Smooth muscle cell (in vitro differentiated cells): ENCODE data around the gene ASGR1. TPM values are rescaled to one million over a fixed set of nuclear protein-coding genes. Genes with fewer than 3 reads are reported as not detected.

Experiments
- DNase-seq: peaks from one replicate; lab custom pipeline; 2025; ENCODE audit not compliant: unreplicated experiment; lab: John Stamatoyannopoulos, UW
- H2AFZ ChIP-seq: fragments of 200-600 bp; sonication (generic); 2 replicates; pipeline ENCODE4 v1.6.0; 2016; ENCODE audit warnings: antibody characterized with exemption, low read depth, mild to moderate bottlenecking
- H3F3A ChIP-seq: fragments of 200-600 bp; sonication (generic); 2 replicates; pipeline ENCODE4 v1.6.0; 2017; ENCODE audit warnings: antibody characterized with exemption, low read depth
- H3K27ac ChIP-seq: fragments of 200-600 bp; sonication (generic); 2 replicates; pipeline ENCODE4 v1.5.1; 2016; ENCODE audit warnings: low read depth, mild to moderate bottlenecking
- H3K27me3 ChIP-seq: fragments of 200-600 bp; sonication (generic); 2 replicates; pipeline ENCODE4 v1.6.1; 2016; ENCODE audit warnings: low read depth, mild to moderate bottlenecking
- H3K36me3 ChIP-seq: fragments of 200-600 bp; sonication (generic); 2 replicates; pipeline ENCODE4 v1.5.1; 2016; ENCODE audit warnings: low read depth
- H3K4me1 ChIP-seq: fragments of 200-600 bp; sonication (generic); 2 replicates; pipeline ENCODE4 v1.5.1; 2016; ENCODE audit warnings: low read depth
- H3K4me2 ChIP-seq: fragments of 200-600 bp; sonication (generic); 2 replicates; pipeline ENCODE4 v1.6.0; 2016; ENCODE audit warnings: mild to moderate bottlenecking
- H3K4me3 ChIP-seq: fragments of 200-600 bp; sonication (generic); 2 replicates; pipeline ENCODE4 v1.5.1; 2016; ENCODE audit warnings: mild to moderate bottlenecking
- H3K79me2 ChIP-seq: fragments of 200-600 bp; sonication (generic); 2 replicates; pipeline ENCODE4 v1.6.0; 2016; ENCODE audit warnings: low read depth, mild to moderate bottlenecking
- H3K9ac ChIP-seq: fragments of 200-600 bp; sonication (generic); 2 replicates; pipeline ENCODE4 v1.6.0; 2016; ENCODE audit warnings: low read depth
- H3K9me3 ChIP-seq: fragments of 200-600 bp; sonication (generic); replicated peaks from 2 replicates; pipeline ENCODE4 v1.5.1; 2016; ENCODE audit warnings: low read depth
- H4K20me1 ChIP-seq: fragments of 200-600 bp; sonication (generic); 2 replicates; pipeline ENCODE4 v1.6.0; 2016; ENCODE audit warnings: low read depth
- WGBS: methylation state at CpG from one replicate; pipeline ENCODE4 v1.1.7; 2016; ENCODE audit warnings: low lambda C conversion rate; 5-methylcytosine and 5-hydroxymethylcytosine counted together
- polyA plus RNA-seq: library from polyadenylated mRNA; unstranded; fragments of >200 nt; fragmentation: Nextera tagmentation; extraction: Ambion mirVana; gene quantifications from 2 replicates; pipeline ENCODE4 v1.2.1, GENCODE V29; 2016
- total RNA-seq: library from RNA; depleted of rRNA; stranded (reverse); fragments of >200 nt; gene quantifications from 2 replicates; pipeline ENCODE4 v1.2.3, GENCODE V29; 2014
- TF ChIP-seq, protein P1 (sequence below): fragments of 200-600 bp; sonication (generic); IDR thresholded peaks from 2 replicates; pipeline ENCODE4 v1.5.1; 2017; ENCODE audit warnings: borderline replicate concordance, mild to moderate bottlenecking, antibody characterized with exemption; ENCODE audit not compliant: insufficient read depth, poor library complexity, severe bottlenecking

ASGR1 gene
- total and polyA plus RNA-seq, 2 experiments from 2014 or later: 1.2 to 4.2 TPM

DNA sequence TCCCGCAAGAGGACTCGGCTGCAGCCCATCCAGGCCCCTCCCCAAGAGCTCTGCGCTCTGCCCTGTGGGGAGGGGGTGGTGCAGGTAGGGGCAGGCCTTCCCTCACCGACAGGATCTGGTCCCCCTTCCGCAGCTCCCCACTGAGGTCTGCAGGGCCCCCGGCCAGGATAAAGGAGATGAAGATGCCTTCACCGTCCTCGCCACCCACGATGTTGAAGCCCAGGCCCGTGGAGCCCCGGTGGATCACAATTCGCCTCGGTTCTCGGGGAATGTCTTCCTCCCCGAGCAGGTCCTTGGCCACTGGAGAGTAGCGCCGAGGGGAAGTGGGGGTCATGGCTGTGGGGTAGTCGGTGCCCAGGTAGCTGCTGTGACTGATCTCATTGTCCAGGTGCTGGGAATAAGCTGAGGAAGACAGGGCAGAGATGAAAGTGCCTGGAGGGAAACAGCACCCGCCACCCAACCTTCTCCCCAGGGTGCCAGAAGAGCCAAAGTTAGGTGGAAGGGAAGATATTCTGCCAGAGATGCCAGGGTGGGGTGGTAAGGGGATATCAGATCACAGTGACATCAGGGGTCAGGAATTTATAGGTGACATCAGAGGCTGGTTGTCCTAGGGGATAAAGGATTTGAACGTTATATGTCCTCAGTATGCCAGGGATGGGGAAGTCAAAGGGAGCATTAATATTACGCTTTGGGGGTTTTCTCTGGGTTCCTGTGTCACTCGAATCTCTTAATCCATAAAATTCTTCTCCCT is 17.7 kb upstream of the ASGR1 start:
- Histone ChIP-seq H3K4me2 (no peak overlapping the region), H3F3A (no peaks in the 10 kb centered on the region), H3K9ac (no peak overlapping the region), H2AFZ (no peak overlapping the region), H3K79me2 (no peaks in the 10 kb centered on the region), H3K4me1 (no peaks in the 10 kb centered on the region), H3K36me3 (no peaks in the 10 kb centered on the region), H3K27me3 (no peaks in the 10 kb centered on the region), H3K4me3 (no peak overlapping the region), H3K9me3 (no peaks in the 10 kb centered on the region), H4K20me1 (no peaks in the 10 kb centered on the region), H3K27ac (no peak overlapping the region)
- no peak for DNase-seq
- 96% methylated on average over 22 of the region's 22 CpGs for WGBS
- TF ChIP-seq, protein P1, sequence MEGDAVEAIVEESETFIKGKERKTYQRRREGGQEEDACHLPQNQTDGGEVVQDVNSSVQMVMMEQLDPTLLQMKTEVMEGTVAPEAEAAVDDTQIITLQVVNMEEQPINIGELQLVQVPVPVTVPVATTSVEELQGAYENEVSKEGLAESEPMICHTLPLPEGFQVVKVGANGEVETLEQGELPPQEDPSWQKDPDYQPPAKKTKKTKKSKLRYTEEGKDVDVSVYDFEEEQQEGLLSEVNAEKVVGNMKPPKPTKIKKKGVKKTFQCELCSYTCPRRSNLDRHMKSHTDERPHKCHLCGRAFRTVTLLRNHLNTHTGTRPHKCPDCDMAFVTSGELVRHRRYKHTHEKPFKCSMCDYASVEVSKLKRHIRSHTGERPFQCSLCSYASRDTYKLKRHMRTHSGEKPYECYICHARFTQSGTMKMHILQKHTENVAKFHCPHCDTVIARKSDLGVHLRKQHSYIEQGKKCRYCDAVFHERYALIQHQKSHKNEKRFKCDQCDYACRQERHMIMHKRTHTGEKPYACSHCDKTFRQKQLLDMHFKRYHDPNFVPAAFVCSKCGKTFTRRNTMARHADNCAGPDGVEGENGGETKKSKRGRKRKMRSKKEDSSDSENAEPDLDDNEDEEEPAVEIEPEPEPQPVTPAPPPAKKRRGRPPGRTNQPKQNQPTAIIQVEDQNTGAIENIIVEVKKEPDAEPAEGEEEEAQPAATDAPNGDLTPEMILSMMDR: no peak

DNA sequence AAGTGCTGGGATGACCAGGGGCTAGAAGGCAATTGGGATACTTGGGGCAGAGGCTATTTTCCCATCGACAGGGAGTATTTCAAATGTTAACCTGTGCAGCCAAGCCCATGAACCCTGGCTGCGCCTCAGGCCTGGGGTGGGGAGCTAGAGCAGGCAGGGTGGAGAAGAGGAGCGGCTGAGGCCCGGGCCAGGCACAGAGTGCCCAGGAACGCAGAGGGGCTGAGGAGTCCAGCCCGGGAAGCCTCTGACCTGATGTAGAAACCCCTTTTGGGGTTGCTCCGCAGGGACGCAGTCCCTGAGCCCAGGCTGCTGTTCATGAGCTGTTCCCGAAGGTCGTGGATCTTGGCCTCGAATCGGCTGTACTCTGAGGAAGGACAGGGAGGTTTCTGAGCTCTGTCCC is 16.8 kb upstream of the ASGR1 start:
- Histone ChIP-seq H4K20me1 (no peaks in the 10 kb centered on the region), H2AFZ (no peak overlapping the region), H3K79me2 (no peaks in the 10 kb centered on the region), H3K4me2 (no peak overlapping the region), H3K9me3 (no peaks in the 10 kb centered on the region), H3K36me3 (no peaks in the 10 kb centered on the region), H3K9ac (no peak overlapping the region), H3K4me1 (no peaks in the 10 kb centered on the region), H3K4me3 (no peak overlapping the region), H3K27me3 (no peaks in the 10 kb centered on the region), H3F3A (no peaks in the 10 kb centered on the region), H3K27ac (no peak overlapping the region)
- DNase-seq: no peak
- WGBS: over 99% methylated on average over 12 of the region's 12 CpGs
- TF ChIP-seq, protein P1: no peak

DNA sequence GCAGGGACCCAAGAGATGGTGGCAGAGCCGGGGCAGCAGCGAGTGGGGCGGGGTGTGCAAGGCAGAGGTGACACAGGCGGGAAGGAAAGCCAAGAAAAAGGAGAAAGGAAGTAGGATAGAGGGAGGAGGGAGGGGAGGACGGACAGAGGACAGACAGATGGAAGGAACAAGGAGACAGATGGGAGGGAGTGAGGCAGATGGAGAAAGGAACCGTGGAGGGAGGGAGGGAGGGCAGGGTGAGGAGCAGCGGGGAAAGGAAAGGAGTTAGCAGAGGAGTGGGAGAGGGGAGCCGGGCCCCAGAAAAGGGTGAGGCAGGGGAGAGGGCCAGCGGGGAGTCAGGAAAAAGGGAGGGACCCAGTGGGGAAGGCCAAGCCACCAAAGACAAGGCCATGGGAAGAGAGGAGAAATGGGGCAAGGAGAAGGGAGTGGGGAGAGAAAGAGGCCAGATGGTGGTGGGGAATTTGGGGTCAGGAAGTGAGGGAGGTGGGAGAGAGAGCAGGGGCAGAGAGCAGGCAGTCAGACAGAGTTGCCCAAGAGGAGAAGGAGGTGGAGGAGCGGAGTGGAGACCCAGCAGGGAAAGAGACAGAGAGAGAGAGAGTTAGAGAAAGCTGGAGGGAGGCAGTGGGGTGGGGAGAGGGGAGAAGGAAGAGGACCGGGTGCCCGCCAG is 13.2 kb upstream of the ASGR1 start:
- Histone ChIP-seq H3K9me3 (no peaks in the 10 kb centered on the region), H3K4me1 (no peaks in the 10 kb centered on the region), H3K79me2 (no peaks in the 10 kb centered on the region), H3K27ac (no peak overlapping the region), H3F3A (no peaks in the 10 kb centered on the region), H3K36me3 (no peaks in the 10 kb centered on the region), H2AFZ (no peak overlapping the region), H3K4me2 (no peak overlapping the region), H3K9ac (no peak overlapping the region), H3K4me3 (no peak overlapping the region), H3K27me3 (no peaks in the 10 kb centered on the region), H4K20me1 (no peaks in the 10 kb centered on the region)
- TF ChIP-seq, protein P1: no peak
- DNase-seq: no peak
- 98% methylated on average over 7 of the region's 12 CpGs for WGBS
